ENCODE results near the gene ERC2. TPM values are rescaled to one million over a fixed set of nuclear protein-coding genes. Genes with fewer than 3 reads are reported as not detected.

The ERC2 gene
- total and polyA plus RNA-seq, 2 of the 8 experiments (the other 6 are each of a cell fraction or from before 2014, with no cell fraction given), result 16.4 to 22.8 TPM

- TF ChIP-seq CHD7 (IDR thresholded peaks at IDR 0.05; ENCODE audit: insufficient replicate concordance, low read length), result no peak
- TF ChIP-seq EP300 (IDR thresholded peaks at IDR 0.05; ENCODE audit: borderline replicate concordance in 1 of 2, low read depth in 2 of 2, low read length in 2 of 2), result no peak
- no peak for TF ChIP-seq BRCA1 (IDR thresholded peaks at IDR 0.05; ENCODE audit: low read depth, low read length)
- no peak for TF ChIP-seq EZH2 (IDR thresholded peaks at IDR 0.05; ENCODE audit: low read depth, low read length, severe bottlenecking)
- TF ChIP-seq CREB1 (IDR thresholded peaks at IDR 0.05), result no peak
These were observed 1000.0 kb downstream of the ERC2 start (continued) for GRCh38 chr3:55468251-55468650.

All from H1 (cell line).